ENCODE results near the gene SLC25A25. TPM values are rescaled to one million over a fixed set of nuclear protein-coding genes. Genes with fewer than 3 reads are reported as not detected.
A peak's percentile ranks its signal among the peaks of the same experiment; 100 is the strongest.

SLC25A25 gene
- total and polyA plus RNA-seq, 9 of the 15 experiments (the other 6 are each of a cell fraction or from before 2014, with no cell fraction given) = 0.07 to 35.9 (median 23.2) TPM

- no peak for TF ChIP-seq ZNF740 (CRISPR knock-in tag; IDR thresholded peaks at IDR 0.05)
- no peak for TF ChIP-seq ZNF740 (tag; IDR thresholded peaks at IDR 0.05)
- peak; percentile 56; the same call in 1 of the 2 replicates for TF ChIP-seq TAF7 (tag; IDR thresholded peaks at IDR 0.05)
- peak; percentile 68 for TF ChIP-seq NFRKB (IDR thresholded peaks at IDR 0.05; ENCODE audit: low read depth)
- peak; percentile 20 for TF ChIP-seq CCNT2 (IDR thresholded peaks at IDR 0.05; ENCODE audit: borderline replicate concordance, extremely low read depth, insufficient read length, low read depth, low read length)
- TF ChIP-seq FOSL1 (tag; conservative IDR thresholded peaks at IDR 0.05) = peak; percentile 87
- 0 out of 2 replicates have a peak, but pooled peaks have one; percentile 45 for TF ChIP-seq ZNF586 (CRISPR knock-in tag; conservative IDR thresholded peaks at IDR 0.05)
- no peak for TF ChIP-seq CREB1 (IDR thresholded peaks at IDR 0.05)
- TF ChIP-seq CREB1 (CRISPR knock-in tag; IDR thresholded peaks at IDR 0.05) = no peak
- peak; percentile 41; the same call in 1 of the 2 replicates for TF ChIP-seq ZNF121 (CRISPR knock-in tag; conservative IDR thresholded peaks at IDR 0.05)
- peak; percentile 22; the same call in 1 of the 2 replicates for TF ChIP-seq TEAD4 (IDR thresholded peaks at IDR 0.05; ENCODE audit: low read length)
- no peak for TF ChIP-seq TEAD4 (CRISPR knock-in tag; IDR thresholded peaks at IDR 0.05; ENCODE audit: borderline replicate concordance)
- peak; percentile 34 to 56; a peak in 2 of 4 replicates for TF ChIP-seq HDAC1 (IDR thresholded peaks at IDR 0.05)
- TF ChIP-seq ARNT (IDR thresholded peaks at IDR 0.05) = peak; percentile 57 to 71; a peak in 2 of 4 replicates
- TF ChIP-seq, protein P1, sequence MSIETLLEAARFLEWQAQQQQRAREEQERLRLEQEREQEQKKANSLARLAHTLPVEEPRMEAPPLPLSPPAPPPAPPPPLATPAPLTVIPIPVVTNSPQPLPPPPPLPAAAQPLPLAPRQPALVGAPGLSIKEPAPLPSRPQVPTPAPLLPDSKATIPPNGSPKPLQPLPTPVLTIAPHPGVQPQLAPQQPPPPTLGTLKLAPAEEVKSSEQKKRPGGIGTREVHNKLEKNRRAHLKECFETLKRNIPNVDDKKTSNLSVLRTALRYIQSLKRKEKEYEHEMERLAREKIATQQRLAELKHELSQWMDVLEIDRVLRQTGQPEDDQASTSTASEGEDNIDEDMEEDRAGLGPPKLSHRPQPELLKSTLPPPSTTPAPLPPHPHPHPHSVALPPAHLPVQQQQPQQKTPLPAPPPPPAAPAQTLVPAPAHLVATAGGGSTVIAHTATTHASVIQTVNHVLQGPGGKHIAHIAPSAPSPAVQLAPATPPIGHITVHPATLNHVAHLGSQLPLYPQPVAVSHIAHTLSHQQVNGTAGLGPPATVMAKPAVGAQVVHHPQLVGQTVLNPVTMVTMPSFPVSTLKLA (conservative IDR thresholded peaks at IDR 0.05) = no peak
- peak; percentile 93 for TF ChIP-seq ZNF3 (CRISPR knock-in tag; IDR thresholded peaks at IDR 0.05)
- peak; percentile 38 for TF ChIP-seq TBP (optimal IDR thresholded peaks at IDR 0.05; ENCODE audit: low read depth, low read length)
- peak; percentile 18; the same call in 1 of the 2 replicates for TF ChIP-seq ELF1 (tag; IDR thresholded peaks at IDR 0.05)
- TF ChIP-seq ZNF24 (IDR thresholded peaks at IDR 0.05) = peak; percentile 74
- peak; percentile 56 for TF ChIP-seq ZEB2 (IDR thresholded peaks at IDR 0.05)
- TF ChIP-seq E2F3 (CRISPR knock-in tag; IDR thresholded peaks at IDR 0.05) = peak; percentile 33; the same call in 1 of the 2 replicates
- peak; percentile 98 for TF ChIP-seq ESRRA (IDR thresholded peaks at IDR 0.05; ENCODE audit: borderline replicate concordance, low read depth)
Observed at GRCh38 chr9:128077847-128078503, 9.9 kb downstream of the SLC25A25 start (continued).
